ENCODE results near the gene FCGR2B. TPM values are rescaled to one million over a fixed set of nuclear protein-coding genes. Genes with fewer than 3 reads are reported as not detected.
"Not testable (repeated sequence)": the region's sequence is repeated elsewhere in the genome, so short reads cannot be mapped to it uniquely, and the experiment has no call there.

Gene FCGR2B
- 0.52 TPM for total RNA-seq

DNA sequence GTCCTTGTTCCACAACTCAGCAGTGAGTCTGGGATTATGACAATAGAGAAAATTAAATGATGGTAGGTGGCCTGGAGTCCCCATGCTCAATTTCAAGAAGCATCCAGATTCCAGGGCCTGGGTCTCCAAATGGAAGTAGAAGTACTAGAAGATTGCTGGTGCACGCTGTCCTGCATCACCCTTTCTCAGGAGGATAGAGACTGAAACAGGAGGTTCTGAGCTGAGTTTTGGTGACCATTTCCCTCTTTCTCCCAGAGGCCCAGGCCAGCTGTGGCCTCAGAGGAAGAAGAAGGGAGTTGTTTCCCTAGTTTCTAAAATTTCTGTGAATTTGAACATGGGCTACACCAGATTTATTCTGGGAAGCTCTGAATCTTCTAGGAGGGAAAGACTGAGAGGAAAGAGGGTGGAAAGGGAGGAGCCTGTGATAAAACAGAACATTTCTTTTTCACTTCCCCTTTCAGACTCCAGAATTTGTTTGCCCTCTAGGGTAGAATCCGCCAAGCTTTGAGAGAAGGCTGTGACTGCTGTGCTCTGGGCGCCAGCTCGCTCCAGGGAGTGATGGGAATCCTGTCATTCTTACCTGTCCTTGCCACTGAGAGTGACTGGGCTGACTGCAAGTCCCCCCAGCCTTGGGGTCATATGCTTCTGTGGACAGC is at the start of gene FCGR2B:
Gene FCGR2B, plus strand, starts transcription at position 460 of the 656 bp plus-strand sequence. Its CDS starts 99 bp downstream, at position 559.
- not testable (repeated sequence) for H3K4me1 ChIP-seq (ENCODE audit: control insufficient read depth in 3 of 3, insufficient read depth in 3 of 3, low read length in 3 of 3); H3K9me3 ChIP-seq (ENCODE audit: control insufficient read depth in 3 of 3, low read length in 3 of 3); H3K27me3 ChIP-seq (ENCODE audit: control insufficient read depth in 3 of 3, insufficient read depth in 3 of 3, low read length in 3 of 3); H3K27ac ChIP-seq (ENCODE audit: low read depth, low read length); H3K9ac ChIP-seq (ENCODE audit: low read depth in 1 of 3, low read length in 3 of 3); H3K36me3 ChIP-seq (ENCODE audit: control insufficient read depth in 3 of 3, insufficient read depth in 3 of 3, low read length in 3 of 3); H3K4me3 ChIP-seq (ENCODE audit: low read length in 3 of 3)

DNA sequence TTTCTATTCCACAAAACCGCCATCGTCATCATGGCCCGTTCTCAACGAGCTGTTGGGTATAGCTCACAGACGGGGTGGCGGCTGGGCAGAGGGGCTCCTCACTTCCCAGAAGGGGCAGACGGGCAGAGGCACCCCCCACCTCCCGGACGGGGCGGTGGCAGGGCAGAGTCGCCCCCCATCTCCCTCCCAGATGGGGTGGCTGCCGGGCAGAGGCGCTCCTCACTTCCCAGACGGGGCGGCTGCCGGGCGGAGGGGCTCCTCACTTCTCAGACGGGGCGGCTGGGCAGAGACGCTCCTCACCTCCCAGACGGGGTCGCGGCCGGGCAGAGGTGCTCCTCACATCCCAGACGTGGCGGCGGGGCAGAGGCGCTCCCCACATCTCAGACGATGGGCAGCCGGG is 46.5 kb upstream of the FCGR2B start:
- H3K4me3 ChIP-seq (ENCODE audit: low read length in 3 of 3); H3K27ac ChIP-seq (ENCODE audit: low read depth, low read length); H3K4me1 ChIP-seq (ENCODE audit: control insufficient read depth in 3 of 3, insufficient read depth in 3 of 3, low read length in 3 of 3); H3K36me3 ChIP-seq (ENCODE audit: control insufficient read depth in 3 of 3, insufficient read depth in 3 of 3, low read length in 3 of 3); H3K27me3 ChIP-seq (ENCODE audit: control insufficient read depth in 3 of 3, insufficient read depth in 3 of 3, low read length in 3 of 3); H3K9me3 ChIP-seq (ENCODE audit: control insufficient read depth in 3 of 3, low read length in 3 of 3); H3K9ac ChIP-seq (ENCODE audit: low read depth in 1 of 3, low read length in 3 of 3): not testable (repeated sequence)

DNA sequence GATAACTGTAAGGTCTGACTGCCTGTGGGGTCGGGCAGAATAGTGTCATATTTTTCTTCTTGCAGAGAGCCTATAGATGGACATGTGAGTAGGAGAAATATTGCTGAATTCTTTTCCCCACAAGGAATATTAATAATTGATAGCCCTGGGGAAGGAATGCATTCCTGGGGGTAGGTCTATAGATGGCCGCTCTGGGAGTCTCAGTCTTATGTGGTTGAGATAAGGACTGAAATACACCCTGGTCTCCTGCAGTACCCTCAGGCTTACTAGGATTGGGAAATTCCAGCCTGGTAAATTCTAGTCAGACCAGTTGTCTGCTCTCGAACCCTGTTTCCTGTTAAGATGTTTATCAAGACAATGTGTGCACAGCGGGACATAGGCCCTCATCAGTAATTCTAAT is 44.4 kb upstream of the FCGR2B start:
- H3K9ac ChIP-seq (ENCODE audit: low read depth in 1 of 3, low read length in 3 of 3); H3K27ac ChIP-seq (ENCODE audit: low read depth, low read length); H3K36me3 ChIP-seq (ENCODE audit: control insufficient read depth in 3 of 3, insufficient read depth in 3 of 3, low read length in 3 of 3); H3K4me1 ChIP-seq (ENCODE audit: control insufficient read depth in 3 of 3, insufficient read depth in 3 of 3, low read length in 3 of 3); H3K27me3 ChIP-seq (ENCODE audit: control insufficient read depth in 3 of 3, insufficient read depth in 3 of 3, low read length in 3 of 3); H3K9me3 ChIP-seq (ENCODE audit: control insufficient read depth in 3 of 3, low read length in 3 of 3); H3K4me3 ChIP-seq (ENCODE audit: low read length in 3 of 3): not testable (repeated sequence)

DNA sequence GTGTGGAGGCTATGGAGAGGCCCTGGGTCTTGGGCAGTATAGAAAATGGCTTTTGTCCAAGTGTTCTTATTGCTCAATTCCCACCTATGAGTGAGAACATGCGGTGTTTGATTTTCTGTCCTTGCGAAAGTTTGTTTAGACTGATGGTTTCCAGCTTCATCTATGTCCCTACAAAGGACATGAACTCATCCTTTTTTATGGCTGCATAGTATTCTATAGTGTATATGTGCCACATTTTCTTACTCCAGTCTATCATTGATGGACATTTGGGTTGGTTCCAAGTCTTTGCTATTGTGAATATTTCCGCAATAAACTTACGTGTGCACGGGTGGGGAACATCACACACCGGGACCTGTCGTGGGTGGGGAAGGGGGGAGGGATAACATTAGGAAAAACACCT is 42.5 kb upstream of the FCGR2B start:
- H3K27ac ChIP-seq (ENCODE audit: low read depth, low read length); H3K4me1 ChIP-seq (ENCODE audit: control insufficient read depth in 3 of 3, insufficient read depth in 3 of 3, low read length in 3 of 3); H3K4me3 ChIP-seq (ENCODE audit: low read length in 3 of 3); H3K9ac ChIP-seq (ENCODE audit: low read depth in 1 of 3, low read length in 3 of 3); H3K9me3 ChIP-seq (ENCODE audit: control insufficient read depth in 3 of 3, low read length in 3 of 3); H3K27me3 ChIP-seq (ENCODE audit: control insufficient read depth in 3 of 3, insufficient read depth in 3 of 3, low read length in 3 of 3); H3K36me3 ChIP-seq (ENCODE audit: control insufficient read depth in 3 of 3, insufficient read depth in 3 of 3, low read length in 3 of 3): not testable (repeated sequence)

DNA sequence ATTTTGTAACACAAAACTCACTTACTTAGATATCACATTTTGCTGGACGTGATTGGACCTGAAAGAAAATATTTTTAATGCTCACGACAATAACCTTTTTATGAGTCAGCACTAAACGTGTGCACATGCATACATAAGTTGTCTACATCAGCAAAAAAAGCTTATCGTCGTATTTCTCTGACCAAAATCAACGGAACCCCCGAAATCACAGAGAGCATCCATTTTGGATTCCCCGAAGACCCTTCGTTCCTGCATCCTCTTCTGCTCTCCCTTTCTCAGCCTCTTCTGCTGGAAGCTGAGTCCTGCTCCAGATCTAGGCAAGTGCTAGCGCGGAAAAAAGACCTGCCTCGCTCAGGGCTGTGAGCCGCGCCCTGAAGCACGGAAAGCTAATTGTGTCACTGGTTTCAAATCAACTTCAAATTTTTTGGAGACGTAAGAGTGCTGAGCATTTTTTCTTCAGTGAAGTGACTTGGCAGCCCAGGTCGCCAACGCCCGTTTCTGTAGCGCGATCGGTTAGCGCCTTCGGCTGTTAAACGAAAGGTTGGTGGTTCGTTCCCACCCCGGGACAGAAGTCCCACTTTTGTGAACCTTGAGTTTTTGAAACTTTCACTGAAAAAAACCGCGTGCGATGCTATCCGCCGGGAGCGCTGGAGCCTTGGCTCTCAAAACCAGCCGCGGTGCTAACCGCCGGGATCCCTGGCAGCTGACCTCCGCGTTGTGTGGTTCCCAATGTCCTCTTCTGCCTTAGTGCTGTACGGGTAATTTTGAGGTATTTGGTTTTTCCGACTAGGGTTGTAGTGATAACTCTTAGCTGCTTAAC is 41.6 kb upstream of the FCGR2B start:
- peak overlapping the region in 1 of 3 donors; percentile 20 for H3K9ac ChIP-seq (ENCODE audit: low read depth in 1 of 3, low read length in 3 of 3)
- not testable (repeated sequence) for H3K27me3 ChIP-seq (ENCODE audit: control insufficient read depth in 3 of 3, insufficient read depth in 3 of 3, low read length in 3 of 3); H3K9me3 ChIP-seq (ENCODE audit: control insufficient read depth in 3 of 3, low read length in 3 of 3); H3K4me1 ChIP-seq (ENCODE audit: control insufficient read depth in 3 of 3, insufficient read depth in 3 of 3, low read length in 3 of 3); H3K36me3 ChIP-seq (ENCODE audit: control insufficient read depth in 3 of 3, insufficient read depth in 3 of 3, low read length in 3 of 3); H3K27ac ChIP-seq (ENCODE audit: low read depth, low read length)
- peak overlapping the region; percentile 45 to 56 (median 45) for H3K4me3 ChIP-seq (ENCODE audit: low read length in 3 of 3)

- not testable (repeated sequence) for H3K4me3 ChIP-seq (ENCODE audit: low read length in 3 of 3); H3K27me3 ChIP-seq (ENCODE audit: control insufficient read depth in 3 of 3, insufficient read depth in 3 of 3, low read length in 3 of 3); H3K27ac ChIP-seq (ENCODE audit: low read depth, low read length); H3K9me3 ChIP-seq (ENCODE audit: control insufficient read depth in 3 of 3, low read length in 3 of 3); H3K4me1 ChIP-seq (ENCODE audit: control insufficient read depth in 3 of 3, insufficient read depth in 3 of 3, low read length in 3 of 3); H3K9ac ChIP-seq (ENCODE audit: low read depth in 1 of 3, low read length in 3 of 3); H3K36me3 ChIP-seq (ENCODE audit: control insufficient read depth in 3 of 3, insufficient read depth in 3 of 3, low read length in 3 of 3)
Measured at GRCh38 chr1:161622054-161622453, 40.9 kb upstream of the FCGR2B start.

GRCh38 chr1:161623401-161624051 is 39.4 kb upstream of the FCGR2B start:
- H3K36me3 ChIP-seq (ENCODE audit: control insufficient read depth in 3 of 3, insufficient read depth in 3 of 3, low read length in 3 of 3); H3K9ac ChIP-seq (ENCODE audit: low read depth in 1 of 3, low read length in 3 of 3); H3K4me1 ChIP-seq (ENCODE audit: control insufficient read depth in 3 of 3, insufficient read depth in 3 of 3, low read length in 3 of 3); H3K4me3 ChIP-seq (ENCODE audit: low read length in 3 of 3); H3K27me3 ChIP-seq (ENCODE audit: control insufficient read depth in 3 of 3, insufficient read depth in 3 of 3, low read length in 3 of 3); H3K27ac ChIP-seq (ENCODE audit: low read depth, low read length); H3K9me3 ChIP-seq (ENCODE audit: control insufficient read depth in 3 of 3, low read length in 3 of 3): not testable (repeated sequence)

GRCh38 chr1:161624605-161625004 is 38.3 kb upstream of the FCGR2B start:
- H3K27ac ChIP-seq (ENCODE audit: low read depth, low read length); H3K9ac ChIP-seq (ENCODE audit: low read depth in 1 of 3, low read length in 3 of 3); H3K27me3 ChIP-seq (ENCODE audit: control insufficient read depth in 3 of 3, insufficient read depth in 3 of 3, low read length in 3 of 3); H3K4me3 ChIP-seq (ENCODE audit: low read length in 3 of 3); H3K4me1 ChIP-seq (ENCODE audit: control insufficient read depth in 3 of 3, insufficient read depth in 3 of 3, low read length in 3 of 3); H3K36me3 ChIP-seq (ENCODE audit: control insufficient read depth in 3 of 3, insufficient read depth in 3 of 3, low read length in 3 of 3); H3K9me3 ChIP-seq (ENCODE audit: control insufficient read depth in 3 of 3, low read length in 3 of 3): not testable (repeated sequence)

DNA sequence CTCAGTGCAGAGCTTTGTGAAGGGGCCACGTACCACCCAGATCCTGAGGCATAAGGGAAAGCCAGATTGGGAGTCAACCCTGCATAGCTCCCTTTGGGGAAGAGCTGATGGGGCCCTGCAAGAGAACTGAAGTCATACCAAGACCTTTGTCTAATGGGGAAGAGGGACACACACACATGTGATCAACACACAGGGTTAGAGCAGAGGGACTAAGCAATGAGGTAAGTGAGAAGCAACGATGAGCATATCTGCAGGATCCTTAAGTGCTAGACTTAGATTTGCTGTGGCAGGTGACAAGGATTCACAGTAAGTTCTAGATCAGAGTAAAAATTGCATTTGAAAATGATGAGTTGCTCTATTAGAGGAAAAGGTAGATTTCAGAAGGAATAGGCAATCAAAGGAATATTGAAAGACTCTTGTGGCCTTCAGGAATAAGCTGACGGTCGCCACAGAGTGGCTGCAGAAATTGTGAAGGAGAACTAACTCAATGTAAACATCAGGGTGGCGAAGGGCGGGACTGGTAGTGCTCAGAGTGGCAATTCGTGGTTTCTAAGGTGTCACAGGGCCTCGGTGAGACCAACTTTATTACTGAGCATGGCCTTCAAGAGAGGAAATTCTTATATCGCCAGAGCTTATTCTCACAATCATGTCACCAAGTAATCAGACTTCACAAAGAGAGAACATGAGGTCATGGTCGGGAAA is 36.3 kb upstream of the FCGR2B start:
- not testable (repeated sequence) for H3K9me3 ChIP-seq (ENCODE audit: control insufficient read depth in 3 of 3, low read length in 3 of 3); H3K36me3 ChIP-seq (ENCODE audit: control insufficient read depth in 3 of 3, insufficient read depth in 3 of 3, low read length in 3 of 3); H3K27ac ChIP-seq (ENCODE audit: low read depth, low read length); H3K4me1 ChIP-seq (ENCODE audit: control insufficient read depth in 3 of 3, insufficient read depth in 3 of 3, low read length in 3 of 3); H3K9ac ChIP-seq (ENCODE audit: low read depth in 1 of 3, low read length in 3 of 3); H3K4me3 ChIP-seq (ENCODE audit: low read length in 3 of 3); H3K27me3 ChIP-seq (ENCODE audit: control insufficient read depth in 3 of 3, insufficient read depth in 3 of 3, low read length in 3 of 3)
